ENCODE measurements around the gene RAD51B.

- TF ChIP-seq RAD21 (IDR thresholded peaks at IDR 0.05; ENCODE audit: low read depth), result no peak
- TF ChIP-seq EZH2phosphoT487 (IDR thresholded peaks at IDR 0.05; ENCODE audit: borderline replicate concordance), result no peak
Observed at GRCh38 chr14:68463705-68464374, 644.3 kb downstream of the RAD51B start.

Measured in HCT116 (cell line).